ENCODE results near the gene EHD1.

The EHD1 gene

GRCh38 chr11:64841592-64842365 is 36.6 kb downstream of the EHD1 start:
- no peak for DNase-seq

GRCh38 chr11:64839887-64840782 is 38.3 kb downstream of the EHD1 start:
- DNase-seq, result no peak

GRCh38 chr11:64839335-64839734 is 39.1 kb downstream of the EHD1 start:
- DNase-seq, result no peak

GRCh38 chr11:64838600-64839334 is 39.7 kb downstream of the EHD1 start:
- DNase-seq, result no peak

- no peak for DNase-seq
These were observed 40.5 kb downstream of the EHD1 start for GRCh38 chr11:64837887-64838351.

GRCh38 chr11:64836448-64837072 is 41.9 kb downstream of the EHD1 start:
- DNase-seq, result no peak

- no peak for DNase-seq
These were observed 42.6 kb downstream of the EHD1 start for GRCh38 chr11:64835616-64836447.

- DNase-seq, result no peak
These were observed 43.5 kb downstream of the EHD1 start for GRCh38 chr11:64834723-64835615.

GRCh38 chr11:64834031-64834722 is 44.2 kb downstream of the EHD1 start:
- no peak for DNase-seq

GRCh38 chr11:64833509-64833908 is 44.9 kb downstream of the EHD1 start:
- no peak for DNase-seq

GRCh38 chr11:64833198-64833502 is 45.3 kb downstream of the EHD1 start:
- no peak for DNase-seq

- no peak for DNase-seq
These were observed 45.8 kb downstream of the EHD1 start for GRCh38 chr11:64832467-64833197.

GRCh38 chr11:64831411-64831891 is 47.0 kb downstream of the EHD1 start:
- no peak for DNase-seq

GRCh38 chr11:64829536-64830251 is 48.7 kb downstream of the EHD1 start:
- no peak for DNase-seq

- no peak for DNase-seq
These were observed 51.0 kb downstream of the EHD1 start for GRCh38 chr11:64827451-64827839.

GRCh38 chr11:64826578-64827450 is 51.6 kb downstream of the EHD1 start:
- no peak for DNase-seq

GRCh38 chr11:64826062-64826461 is 52.4 kb downstream of the EHD1 start:
- no peak for DNase-seq
